MM.1S (cell line): ENCODE measurements around the gene CTSK.
"Not testable (repeated sequence)": the region's sequence is repeated elsewhere in the genome, so short reads cannot be mapped to it uniquely, and the experiment has no call there.

Experiments used
- CTCF ChIP-seq: fragments of 300-600 bp; sonication (generic); IDR thresholded peaks from 2 replicates; pipeline ENCODE4 v1.5.1; 2016; ENCODE audit warnings: antibody characterized with exemption, low read length, mixed read lengths
- EZH2 ChIP-seq: fragments of 300-600 bp; sonication (generic); optimal IDR thresholded peaks from 2 replicates; pipeline ENCODE3; 2017; ENCODE audit warnings: low read depth, mild to moderate bottlenecking, antibody characterized with exemption, low read length, mixed read lengths
- EZH2phosphoT487 ChIP-seq: fragments of 300-600 bp; sonication (generic); IDR thresholded peaks from 2 replicates; pipeline ENCODE4 v1.6.1; 2018; ENCODE audit warnings: antibody characterized with exemption, low read length

- TF ChIP-seq CTCF, EZH2phosphoT487, EZH2: not testable (repeated sequence)
Observed at GRCh38 chr1:150793778-150794177, 14.3 kb downstream of the CTSK start.
